IMR-90 (cell line): ENCODE measurements around the gene MINDY2.

ENCODE experiments used
- ELK1 ChIP-seq: fragments of 150-350 bp; IDR thresholded peaks from 2 replicates; pipeline ENCODE4 v1.6.1; 2016; ENCODE audit warnings: low read depth, mild to moderate bottlenecking, low read length, moderate library complexity, borderline replicate concordance
- FOS ChIP-seq: fragments of 150-350 bp; IDR thresholded peaks from 2 replicates; pipeline ENCODE4 v1.6.1; 2016; ENCODE audit warnings: low read depth, low read length
- MXI1 ChIP-seq: IDR thresholded peaks from 2 replicates; pipeline ENCODE4 v1.6.1; 2012; ENCODE audit warnings: low read depth, mild to moderate bottlenecking, low read length, moderate library complexity, borderline replicate concordance
- POLR2A ChIP-seq: IDR thresholded peaks from 2 replicates; pipeline ENCODE4 v1.6.1; 2012; ENCODE audit warnings: mild to moderate bottlenecking, low read depth, low read length
- RAD21 ChIP-seq: IDR thresholded peaks from 2 replicates; pipeline ENCODE4 v1.6.1; 2012; ENCODE audit warnings: low read length, improper control_type of control experiment
- TF ChIP-seq, protein P1 (sequence below): conservative IDR thresholded peaks from 2 replicates; pipeline ENCODE4 v1.5.1; 2012; ENCODE audit warnings: mild to moderate bottlenecking, low read depth, low read length, improper control_type of control experiment

- TF ChIP-seq, protein P1, sequence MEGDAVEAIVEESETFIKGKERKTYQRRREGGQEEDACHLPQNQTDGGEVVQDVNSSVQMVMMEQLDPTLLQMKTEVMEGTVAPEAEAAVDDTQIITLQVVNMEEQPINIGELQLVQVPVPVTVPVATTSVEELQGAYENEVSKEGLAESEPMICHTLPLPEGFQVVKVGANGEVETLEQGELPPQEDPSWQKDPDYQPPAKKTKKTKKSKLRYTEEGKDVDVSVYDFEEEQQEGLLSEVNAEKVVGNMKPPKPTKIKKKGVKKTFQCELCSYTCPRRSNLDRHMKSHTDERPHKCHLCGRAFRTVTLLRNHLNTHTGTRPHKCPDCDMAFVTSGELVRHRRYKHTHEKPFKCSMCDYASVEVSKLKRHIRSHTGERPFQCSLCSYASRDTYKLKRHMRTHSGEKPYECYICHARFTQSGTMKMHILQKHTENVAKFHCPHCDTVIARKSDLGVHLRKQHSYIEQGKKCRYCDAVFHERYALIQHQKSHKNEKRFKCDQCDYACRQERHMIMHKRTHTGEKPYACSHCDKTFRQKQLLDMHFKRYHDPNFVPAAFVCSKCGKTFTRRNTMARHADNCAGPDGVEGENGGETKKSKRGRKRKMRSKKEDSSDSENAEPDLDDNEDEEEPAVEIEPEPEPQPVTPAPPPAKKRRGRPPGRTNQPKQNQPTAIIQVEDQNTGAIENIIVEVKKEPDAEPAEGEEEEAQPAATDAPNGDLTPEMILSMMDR: no peak
- TF ChIP-seq ELK1: no peak
- no peak for TF ChIP-seq POLR2A
- no peak for TF ChIP-seq MXI1
- TF ChIP-seq RAD21: no peak
- no peak for TF ChIP-seq FOS
Measured at GRCh38 chr15:58854593-58854992, 83.5 kb downstream of the MINDY2 start.
